AG04450 (cell line): ENCODE measurements around the gene SLCO3A1. TPM values are rescaled to one million over a fixed set of nuclear protein-coding genes. Genes with fewer than 3 reads are reported as not detected.

Source experiments
- CTCF ChIA-PET: fragments of 300-600, 350-600 bp; formaldehyde crosslinking; extraction: SDS; loops from one replicate; lab custom pipeline; 2022; ENCODE audit warnings: antibody characterized with exemption, inconsistent platforms; lab: Charles Lee
- POLR2A ChIA-PET: fragments of 350-600 bp; formaldehyde crosslinking; extraction: SDS; loops from one replicate; lab custom pipeline; 2021; ENCODE audit warnings: antibody characterized with exemption, inconsistent platforms; lab: Yijun Ruan, JAX
- DNase-seq: peaks from one replicate; pipeline ENCODE4 v3.0.0-alpha.2; 2011; ENCODE audit warnings: low read depth, low spot score
- H3K27ac ChIP-seq: one replicate; pipeline ENCODE4 v1.5.1; 2012; ENCODE audit warnings: low read depth, low read length, control low read depth
- H3K27me3 ChIP-seq: one replicate; pipeline ENCODE4 v1.6.0; 2012; ENCODE audit warnings: low read length; ENCODE audit not compliant: control insufficient read depth, insufficient read depth
- H3K4me3 ChIP-seq: 2 replicates; pipeline ENCODE4 v1.5.1; 2011; ENCODE audit warnings: mild to moderate bottlenecking, low read depth, low read length, control low read depth
- H3K9me3 ChIP-seq: 2 replicates; pipeline ENCODE4 v1.5.1; 2012; ENCODE audit warnings: low read length; ENCODE audit not compliant: control insufficient read depth, insufficient read depth
- CTCF ChIP-seq: IDR thresholded peaks from 2 replicates; pipeline ENCODE4 v1.5.1; 2011; ENCODE audit warnings: low read depth, low read length, control low read depth, inconsistent platforms
- polyA plus RNA-seq: library from polyadenylated mRNA; depleted of rRNA; stranded (reverse); fragments of >200 nt; gene quantifications from 2 replicates; pipeline ENCODE4 v1.2.3, GENCODE V29; 2011

Gene SLCO3A1
- polyA plus RNA-seq, 1 experiment = 7.6 TPM

- POLR2A ChIA-PET = no interaction called here
- no peak for TF ChIP-seq CTCF
- DNase-seq = no peak
- Histone ChIP-seq H3K4me3 (no peak overlapping the region), H3K27me3 (no peaks in the 10 kb centered on the region), H3K27ac (no peak overlapping the region), H3K9me3 (no peaks in the 10 kb centered on the region)
- CTCF ChIA-PET = no interaction called here
Measured at GRCh38 chr15:92035551-92035950, 182.0 kb downstream of the SLCO3A1 start.

- Histone ChIP-seq H3K27me3 (no peaks in the 10 kb centered on the region), H3K27ac (no peak overlapping the region), H3K9me3 (no peaks in the 10 kb centered on the region), H3K4me3 (no peak overlapping the region)
- POLR2A ChIA-PET = no interaction called here
- no peak for TF ChIP-seq CTCF
- CTCF ChIA-PET = no interaction called here
- DNase-seq = no peak
Measured at GRCh38 chr15:92035961-92036360, 182.5 kb downstream of the SLCO3A1 start.

GRCh38 chr15:92037491-92037890, 184.0 kb downstream of the SLCO3A1 start:
- no peak overlapping the region for H3K4me3 ChIP-seq
- no peak overlapping the region for H3K27ac ChIP-seq
- H3K27me3 ChIP-seq = no peaks in the 10 kb centered on the region
- ChIA-PET POLR2A (no interaction called here), CTCF (no interaction called here)
- no peaks in the 10 kb centered on the region for H3K9me3 ChIP-seq
- no peak for TF ChIP-seq CTCF
- no peak for DNase-seq

- ChIA-PET POLR2A (no interaction called here), CTCF (no interaction called here)
- Histone ChIP-seq H3K27me3 (no peaks in the 10 kb centered on the region), H3K9me3 (no peaks in the 10 kb centered on the region), H3K4me3 (no peak overlapping the region), H3K27ac (no peak overlapping the region)
- TF ChIP-seq CTCF = no peak
- no peak for DNase-seq
Measured at GRCh38 chr15:92040350-92040749, 186.8 kb downstream of the SLCO3A1 start.

- TF ChIP-seq CTCF = no peak
- no peak overlapping the region for H3K27ac ChIP-seq
- ChIA-PET POLR2A (no interaction called here), CTCF (interaction anchor here (0.7 kb wide), 1 partner anchor 192 kb away, joined by 3 read pairs; no protein-coding TSS in a partner anchor)
- H3K9me3 ChIP-seq = no peaks in the 10 kb centered on the region
- no peak overlapping the region for H3K4me3 ChIP-seq
- H3K27me3 ChIP-seq = no peaks in the 10 kb centered on the region
- no peak for DNase-seq
Measured at GRCh38 chr15:92041371-92041770, 187.9 kb downstream of the SLCO3A1 start.
